GM18517 (cell line): ENCODE measurements around the gene GNB2.

Experiments
- ATAC-seq: cut with Tn5 transposase; IDR thresholded peaks from one replicate; pipeline ENCODE4 v1.9.1; 2021; ENCODE audit warnings: mild to moderate bottlenecking, moderate library complexity; ENCODE audit not compliant: unreplicated experiment

The GNB2 gene

DNA sequence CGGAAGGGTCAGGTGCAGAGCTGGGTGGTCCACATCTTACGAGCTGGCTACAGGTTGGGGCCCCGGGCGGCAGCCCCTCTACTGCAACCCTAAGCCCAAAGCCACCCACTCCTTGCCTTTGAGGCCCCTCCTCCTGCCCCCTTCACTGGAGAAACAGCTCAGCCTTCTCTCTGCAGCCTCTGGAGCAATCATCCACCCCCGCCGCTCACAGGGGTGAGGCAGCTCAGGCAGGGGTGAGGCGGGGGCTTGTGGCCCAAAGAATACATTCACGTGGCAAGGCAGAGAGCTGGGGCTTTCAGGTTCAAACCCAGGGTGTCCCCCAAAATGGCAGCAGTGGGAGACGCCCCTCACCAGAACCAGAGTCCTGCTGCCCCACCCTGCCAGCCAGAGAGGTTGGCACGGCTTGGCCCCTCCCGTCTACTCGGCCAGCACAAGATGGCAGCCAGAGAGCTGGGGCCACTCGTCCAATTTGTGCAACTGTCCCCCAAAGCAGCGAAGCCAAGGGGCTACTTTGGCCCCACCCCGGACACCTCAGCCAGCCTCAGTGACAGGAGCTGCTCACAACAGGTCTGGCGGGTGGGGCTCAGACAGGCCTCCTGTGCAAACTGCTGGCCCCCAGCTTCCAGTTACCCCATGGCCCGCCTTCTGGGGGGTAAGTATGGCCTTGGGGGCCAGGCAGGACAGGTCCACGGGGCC lies 7.2 kb downstream of the GNB2 start:
- ATAC-seq, result no peak

DNA sequence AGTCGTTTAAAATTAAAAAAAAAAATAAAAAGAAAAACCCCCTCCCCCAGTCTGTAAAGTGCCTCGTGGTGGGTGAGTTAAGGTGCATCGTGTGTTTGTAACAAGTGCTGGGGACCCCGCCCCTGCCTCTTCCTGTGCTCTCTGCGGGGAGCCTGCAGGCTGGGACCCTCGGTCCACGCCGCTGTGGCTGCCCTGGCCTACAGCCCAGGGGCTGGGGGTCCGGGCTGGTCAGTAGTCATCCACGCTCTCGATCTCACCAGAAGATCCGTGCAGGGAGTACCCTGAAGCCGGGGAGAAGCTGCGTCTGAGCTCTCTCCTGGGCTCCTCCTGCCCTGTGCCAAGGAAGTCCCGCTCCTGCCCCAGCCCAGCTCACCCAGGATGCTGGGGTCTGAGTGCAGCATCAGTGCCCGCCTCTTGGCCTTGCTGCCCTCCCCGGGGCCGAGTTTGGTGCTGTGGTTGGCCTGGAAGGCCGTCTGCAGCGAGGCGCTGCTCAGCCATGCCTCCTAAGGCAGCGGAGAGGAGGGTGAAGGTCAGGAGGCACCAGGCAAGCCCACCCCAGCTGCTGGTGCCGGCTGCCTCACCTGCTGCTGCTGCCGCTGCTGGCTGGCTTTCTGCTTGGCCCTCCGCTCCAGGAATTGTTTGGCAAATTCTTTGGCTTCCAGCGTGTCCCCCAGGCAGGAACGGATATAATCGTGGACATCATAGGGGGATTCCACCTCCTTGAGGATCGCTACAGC lies 8.1 kb downstream of the GNB2 start:
- ATAC-seq, result no peak

- ATAC-seq, result no peak
These were observed 8.7 kb downstream of the GNB2 start for GRCh38 chr7:100682228-100682741.

DNA sequence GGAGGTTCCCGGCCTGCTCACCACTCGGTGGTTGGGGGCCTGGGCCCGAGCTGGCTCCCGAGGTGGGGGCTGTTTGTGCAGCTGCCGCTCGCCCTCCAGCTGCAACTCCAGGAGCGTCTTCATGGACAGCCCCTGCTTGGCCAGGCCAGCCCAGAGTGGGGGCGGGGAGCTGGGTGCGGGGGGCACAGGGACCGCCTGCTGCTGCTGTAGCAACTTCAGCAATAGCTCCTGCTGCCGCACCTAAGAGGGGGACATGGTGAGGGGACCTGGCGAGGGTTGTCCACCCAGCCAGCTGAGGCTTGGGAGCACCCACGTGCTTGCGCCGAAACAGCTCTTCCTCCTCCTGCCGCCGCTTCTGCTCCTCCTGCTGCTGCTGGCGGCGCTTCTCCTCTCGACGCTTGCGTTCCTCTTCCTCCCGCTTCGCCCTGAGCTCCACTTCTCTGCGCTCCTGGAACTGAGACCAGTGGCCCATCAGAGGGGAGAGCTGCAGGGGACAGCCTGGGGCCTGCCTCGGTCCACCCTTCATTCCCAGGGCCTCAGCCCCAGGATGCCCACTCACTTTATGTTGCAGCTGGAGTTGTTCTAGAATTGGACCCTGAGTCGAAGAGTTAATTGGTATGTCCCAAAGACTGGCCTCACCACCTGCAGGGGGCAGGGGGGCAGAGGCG lies 9.6 kb downstream of the GNB2 start:
- no peak for ATAC-seq

DNA sequence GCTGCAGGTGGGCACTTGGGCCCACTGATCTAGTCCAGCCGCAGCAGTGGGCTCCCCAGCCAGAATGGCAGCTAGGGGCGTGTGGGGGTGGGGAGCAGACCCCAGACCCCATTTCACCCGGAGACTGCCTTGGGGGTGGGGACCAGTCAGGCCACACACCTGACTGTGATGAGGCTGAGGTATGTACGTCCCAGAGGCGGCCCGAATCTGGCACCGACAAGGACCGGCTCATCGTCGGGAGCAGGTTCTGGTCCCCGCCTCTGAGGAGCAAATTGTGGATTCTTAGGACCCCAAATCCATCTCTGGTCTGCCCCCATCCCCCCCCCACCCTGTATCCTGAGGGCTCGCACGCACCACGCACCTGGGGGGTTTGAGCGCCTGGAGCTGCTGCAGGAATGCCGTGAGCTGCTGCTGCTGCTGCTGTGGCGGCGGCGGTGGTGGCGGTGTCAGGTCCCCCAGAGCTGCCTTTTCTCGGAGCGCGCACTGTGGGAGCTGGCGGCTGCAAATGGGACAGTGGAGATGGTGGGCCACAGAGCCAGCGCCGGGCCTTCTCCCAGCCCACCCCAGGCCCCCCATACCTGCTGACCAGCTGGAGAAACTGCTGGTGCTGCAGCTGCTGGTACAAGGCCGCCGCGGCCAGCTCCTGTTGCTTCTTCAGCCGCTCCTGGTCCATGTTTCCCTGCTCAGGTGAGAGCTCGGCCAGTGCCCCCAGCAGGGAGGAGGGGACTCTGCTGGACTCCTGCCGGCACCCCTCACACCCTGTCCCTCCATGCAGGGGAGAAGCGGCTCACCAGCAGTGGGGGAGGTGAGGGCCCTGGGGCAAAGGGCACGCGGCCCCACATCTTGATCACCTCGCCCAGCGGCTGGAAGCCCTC lies 10.4 kb downstream of the GNB2 start:
- no peak for ATAC-seq

DNA sequence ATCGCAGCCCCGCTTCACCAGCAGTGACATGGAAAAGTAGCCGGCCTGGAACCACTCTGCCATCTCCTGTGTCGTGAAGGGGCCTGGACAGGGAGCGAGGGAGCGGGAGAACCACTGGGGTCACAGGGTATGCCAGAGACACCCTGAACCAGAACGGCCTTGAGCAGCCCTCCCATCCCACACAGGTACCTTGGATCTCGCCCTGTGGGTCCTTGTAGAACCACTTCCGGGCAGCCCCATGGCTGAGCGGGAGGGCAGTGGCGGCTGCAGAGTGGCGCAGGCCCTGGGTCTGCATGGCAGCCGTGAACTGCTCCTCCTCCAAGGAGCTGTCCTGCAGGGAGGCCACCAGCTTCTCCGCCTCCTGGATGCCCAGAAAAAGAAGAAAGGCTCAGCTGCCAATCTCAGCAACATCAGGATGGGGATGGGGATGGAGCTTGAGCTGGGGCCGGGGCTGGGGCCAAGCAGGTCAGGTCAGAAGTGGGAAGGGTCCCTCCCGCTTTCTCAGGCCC lies 11.0 kb downstream of the GNB2 start:
- ATAC-seq, result no peak

- ATAC-seq, result no peak
These were observed 11.6 kb downstream of the GNB2 start for GRCh38 chr7:100685049-100685605.

DNA sequence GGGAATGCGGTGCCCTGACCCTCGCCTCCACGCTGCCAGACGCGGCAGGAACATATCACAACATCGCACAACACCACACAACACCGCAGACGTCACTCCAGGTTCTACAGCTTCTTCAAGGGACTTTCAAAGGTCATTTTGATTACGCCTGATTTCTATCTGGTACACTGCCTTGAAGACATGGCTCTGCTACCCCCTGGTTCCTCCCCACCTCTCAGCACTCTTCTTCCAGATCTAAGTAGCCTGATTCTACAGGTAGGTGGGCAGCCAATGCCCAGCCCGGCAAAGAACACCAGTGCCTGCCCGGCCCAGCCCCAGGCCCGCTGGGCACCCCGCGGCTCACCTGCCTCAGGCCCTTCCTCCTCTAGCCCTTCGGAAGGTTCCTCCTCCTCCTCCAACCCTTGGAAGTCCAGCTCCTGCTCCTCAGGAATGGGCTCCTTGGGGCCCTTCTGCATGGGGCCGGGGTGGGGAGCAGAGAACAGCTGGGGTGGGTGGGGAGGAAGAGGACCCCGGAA lies 12.1 kb downstream of the GNB2 start:
- ATAC-seq, result no peak

DNA sequence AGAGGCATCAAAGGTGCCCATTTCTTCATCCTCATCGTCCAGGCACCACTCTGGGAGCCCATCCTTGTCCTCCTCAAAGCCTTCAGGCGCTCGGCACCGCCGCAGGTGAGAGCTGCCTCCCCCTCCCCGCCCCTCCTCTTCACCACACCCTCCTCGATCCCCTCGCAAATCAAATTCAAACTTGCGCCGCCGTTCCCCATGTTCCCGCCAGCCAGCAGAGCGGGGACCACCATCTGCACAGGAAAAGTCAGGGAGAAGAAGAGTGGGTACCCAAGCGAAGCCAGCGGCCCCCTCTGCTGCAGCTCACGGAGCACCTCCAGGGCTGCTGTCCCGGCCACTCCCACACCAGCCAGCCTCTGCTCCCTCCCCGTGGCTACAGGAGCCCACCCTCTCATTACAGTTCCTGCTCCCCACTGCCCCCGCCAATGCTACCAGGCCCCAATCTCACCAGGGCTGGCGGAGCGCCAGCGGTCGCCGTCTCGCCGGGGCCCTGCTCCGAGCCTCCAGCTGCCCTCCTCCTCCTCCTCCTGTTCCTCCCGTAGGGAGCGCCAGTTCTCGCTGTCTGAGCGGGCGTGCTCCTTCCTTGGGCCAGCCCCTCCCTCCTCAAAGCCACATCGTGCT lies 12.8 kb downstream of the GNB2 start:
- no peak for ATAC-seq

GRCh38 chr7:100686822-100687211 lies 13.3 kb downstream of the GNB2 start:
- ATAC-seq, result no peak

DNA sequence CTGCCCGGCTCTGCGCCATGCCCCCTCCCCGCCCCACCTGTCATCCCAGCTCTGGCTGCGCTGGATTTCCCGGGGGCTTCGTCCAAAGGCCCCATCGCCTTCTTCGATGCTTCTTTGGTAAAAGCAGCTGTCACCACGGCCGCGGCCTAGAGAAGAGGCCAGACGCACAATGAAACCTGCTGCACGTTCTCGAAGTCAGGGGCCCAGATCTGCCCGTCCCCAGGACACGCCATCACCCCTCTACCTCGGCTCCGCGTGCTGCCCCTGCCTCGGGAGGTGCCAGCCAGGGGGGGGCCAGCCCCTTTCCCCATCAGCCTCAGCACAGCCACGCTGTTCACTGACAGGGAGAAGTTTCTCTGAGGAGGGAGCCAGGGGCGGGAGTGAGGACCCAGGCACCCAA lies 13.7 kb downstream of the GNB2 start:
- no peak for ATAC-seq

DNA sequence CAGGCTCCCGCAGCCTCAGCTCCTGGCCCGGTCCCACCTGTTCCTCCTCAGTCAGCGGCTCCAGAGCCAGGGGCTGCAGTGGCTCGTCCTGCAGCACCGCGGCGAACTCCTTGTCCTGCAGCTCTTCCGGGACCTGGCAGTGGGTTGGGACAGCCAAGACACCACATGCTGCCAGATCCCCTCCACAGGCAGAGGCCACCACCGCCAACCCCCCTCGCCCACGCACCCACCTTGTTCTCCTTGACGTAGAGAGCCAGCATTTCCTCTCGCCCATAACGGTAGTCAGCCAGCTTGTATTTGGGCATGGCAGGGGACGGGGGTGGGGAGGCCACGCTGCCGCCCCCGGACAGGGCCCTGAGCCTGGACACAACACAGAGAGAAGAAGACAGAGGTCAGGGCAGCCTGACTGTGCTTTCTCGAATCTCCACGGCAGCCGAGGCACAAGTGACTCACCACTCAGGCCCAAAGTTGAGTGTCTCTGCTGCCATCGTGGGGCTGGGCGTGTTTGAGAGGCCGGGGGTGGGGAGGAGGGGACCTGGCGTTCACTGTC lies 14.3 kb downstream of the GNB2 start:
- ATAC-seq, result no peak

- ATAC-seq, result no peak
These were observed 14.9 kb downstream of the GNB2 start for GRCh38 chr7:100688326-100688860.

- no peak for ATAC-seq
These were observed 15.9 kb downstream of the GNB2 start for GRCh38 chr7:100689230-100690135.

- ATAC-seq, result peak; percentile 40
These were observed 18.4 kb downstream of the GNB2 start for GRCh38 chr7:100691676-100692577.

- ATAC-seq, result no peak
These were observed 19.0 kb downstream of the GNB2 start for GRCh38 chr7:100692578-100692961.
